Activated naive CD4-positive, alpha-beta T cell treated with Interleukin-2 at 50 U/mL for 16 hours (primary cell): ENCODE measurements around the gene RND3.
A peak's percentile ranks its signal among the peaks of the same experiment; 100 is the strongest.

Experiments used
- DNase-seq: peaks from one replicate; pipeline ENCODE4 v3.0.0-alpha.2; 2020

The RND3 gene

GRCh38 chr2:150487537-150488429 lies at the start of gene RND3:
Gene RND3, minus strand, starts transcription at chr2:150487667. Its CDS starts 250 bp downstream, at chr2:150487417.
- DNase-seq: peak; percentile 9

GRCh38 chr2:150535176-150535575 lies 47.7 kb upstream of the RND3 start:
- DNase-seq: no peak

- DNase-seq: no peak
Measured at GRCh38 chr2:150532879-150533278, 45.4 kb upstream of the RND3 start.

GRCh38 chr2:150532020-150532419 lies 44.6 kb upstream of the RND3 start:
- DNase-seq: no peak

GRCh38 chr2:150531591-150531990 lies 44.1 kb upstream of the RND3 start:
- DNase-seq: no peak

- DNase-seq: no peak
Measured at GRCh38 chr2:150530168-150530567, 42.7 kb upstream of the RND3 start.

GRCh38 chr2:150528861-150529801 lies 41.7 kb upstream of the RND3 start:
- DNase-seq: no peak

GRCh38 chr2:150526827-150527226 lies 39.4 kb upstream of the RND3 start:
- DNase-seq: no peak

GRCh38 chr2:150526006-150526405 lies 38.5 kb upstream of the RND3 start:
- no peak for DNase-seq

- no peak for DNase-seq
Measured at GRCh38 chr2:150522269-150522668, 34.8 kb upstream of the RND3 start.

- no peak for DNase-seq
Measured at GRCh38 chr2:150520887-150521664, 33.6 kb upstream of the RND3 start.

- DNase-seq: no peak
Measured at GRCh38 chr2:150520033-150520432, 32.6 kb upstream of the RND3 start.

GRCh38 chr2:150517951-150518680 lies 30.6 kb upstream of the RND3 start:
- DNase-seq: no peak

- no peak for DNase-seq
Measured at GRCh38 chr2:150513647-150514046, 26.2 kb upstream of the RND3 start.

GRCh38 chr2:150508497-150509137 lies 21.1 kb upstream of the RND3 start:
- DNase-seq: no peak

GRCh38 chr2:150507071-150507470 lies 19.6 kb upstream of the RND3 start:
- no peak for DNase-seq

GRCh38 chr2:150505178-150505577 lies 17.7 kb upstream of the RND3 start:
- no peak for DNase-seq

GRCh38 chr2:150495993-150496627 lies 8.6 kb upstream of the RND3 start:
- no peak for DNase-seq

- no peak for DNase-seq
Measured at GRCh38 chr2:150495001-150495400, 7.5 kb upstream of the RND3 start.

- no peak for DNase-seq
Measured at GRCh38 chr2:150494234-150494945, 6.9 kb upstream of the RND3 start.
